Body of pancreas (tissue), 4 donors: ENCODE results near the gene MED12L.

Experiments used
- POLR2A ChIP-seq, 3 donors: fragments of 450-650 bp; IDR thresholded peaks; one replicate each; pipeline ENCODE4 v1.6.1; 2016; ENCODE audit warnings: antibody characterized with exemption in 3 of 3, mild to moderate bottlenecking in 2 of 3
- TF ChIP-seq, protein P1 (sequence below), 7 experiments: fragments of 450-650 bp in 4 of 7; fragments of 200-600 bp in 3 of 7; sonication (generic) in 3 of 7; IDR thresholded peaks; one replicate each; pipeline ENCODE4 v1.5.1; 2016 to 2019; ENCODE audit warnings: antibody characterized with exemption in 7 of 7

DNA sequence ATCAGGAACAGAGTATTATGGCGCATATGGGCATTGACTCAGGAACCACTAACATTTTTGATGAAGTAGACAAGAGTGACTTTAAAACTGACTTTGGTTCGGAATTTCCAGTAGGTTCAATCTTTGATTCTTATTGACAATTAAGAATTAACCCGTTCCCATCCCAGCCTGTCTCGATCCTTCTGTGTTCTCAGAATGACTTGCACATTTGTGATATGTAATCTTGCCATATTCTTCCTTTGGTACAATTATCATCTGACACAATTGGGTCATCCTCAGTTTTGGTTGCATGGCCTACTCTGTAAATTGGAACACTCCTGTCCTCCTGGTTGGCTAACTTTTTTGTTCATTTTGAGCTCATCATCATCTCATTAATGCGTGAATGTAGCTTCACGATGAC, 107.1 kb downstream of the MED12L start:
- TF ChIP-seq, protein P1, sequence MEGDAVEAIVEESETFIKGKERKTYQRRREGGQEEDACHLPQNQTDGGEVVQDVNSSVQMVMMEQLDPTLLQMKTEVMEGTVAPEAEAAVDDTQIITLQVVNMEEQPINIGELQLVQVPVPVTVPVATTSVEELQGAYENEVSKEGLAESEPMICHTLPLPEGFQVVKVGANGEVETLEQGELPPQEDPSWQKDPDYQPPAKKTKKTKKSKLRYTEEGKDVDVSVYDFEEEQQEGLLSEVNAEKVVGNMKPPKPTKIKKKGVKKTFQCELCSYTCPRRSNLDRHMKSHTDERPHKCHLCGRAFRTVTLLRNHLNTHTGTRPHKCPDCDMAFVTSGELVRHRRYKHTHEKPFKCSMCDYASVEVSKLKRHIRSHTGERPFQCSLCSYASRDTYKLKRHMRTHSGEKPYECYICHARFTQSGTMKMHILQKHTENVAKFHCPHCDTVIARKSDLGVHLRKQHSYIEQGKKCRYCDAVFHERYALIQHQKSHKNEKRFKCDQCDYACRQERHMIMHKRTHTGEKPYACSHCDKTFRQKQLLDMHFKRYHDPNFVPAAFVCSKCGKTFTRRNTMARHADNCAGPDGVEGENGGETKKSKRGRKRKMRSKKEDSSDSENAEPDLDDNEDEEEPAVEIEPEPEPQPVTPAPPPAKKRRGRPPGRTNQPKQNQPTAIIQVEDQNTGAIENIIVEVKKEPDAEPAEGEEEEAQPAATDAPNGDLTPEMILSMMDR (IDR thresholded peaks at IDR 0.05) = no peak
- TF ChIP-seq POLR2A (IDR thresholded peaks at IDR 0.05) = no peak
